B cell (primary cell): Measurements from ENCODE around the gene JAK3. TPM values are rescaled to one million over a fixed set of nuclear protein-coding genes. Genes with fewer than 3 reads are reported as not detected.

Source experiments
- ATAC-seq: fragments of 200-7000 bp; cut with Tn5 transposase; one replicate; pipeline ENCODE4 v1.10.0; 2021; ENCODE audit warnings: low read depth, mild to moderate bottlenecking, moderate number of reproducible peaks, moderate library complexity
- CTCF ChIA-PET: fragments of 350-600 bp; sonication (Branson Sonifier 250); formaldehyde crosslinking; loops from one replicate; lab custom pipeline; 2021; ENCODE audit warnings: antibody characterized with exemption, inconsistent platforms; lab: Charles Lee
- POLR2A ChIA-PET: fragments of 350-600 bp; sonication (Branson Sonifier 250); formaldehyde crosslinking; loops from one replicate; lab custom pipeline; 2021; ENCODE audit warnings: antibody characterized with exemption; lab: Charles Lee
- DNase-seq: peaks from one replicate; pipeline ENCODE4 v3.0.0; 2013
- H2AFZ ChIP-seq: 2 replicates; pipeline ENCODE4 v1.6.1; 2012; ENCODE audit warnings: mild to moderate bottlenecking, low read depth, low read length; ENCODE audit not compliant: insufficient read depth, poor library complexity, severe bottlenecking
- H3K27ac ChIP-seq, 2 donors: 1 replicate in 1 of 2; 2 replicates in 1 of 2; pipeline ENCODE4 v1.5.1; 2012 to 2013; ENCODE audit warnings: low read length in 2 of 2, mild to moderate bottlenecking in 2 of 2, moderate library complexity in 1 of 2
- H3K27me3 ChIP-seq, 4 experiments: fragments of 200-600 bp in 1 of 4; sonication (generic) in 1 of 4; replicated peaks in 1 of 4; 1 replicate in 2 of 4; 2 replicates in 2 of 4; pipeline versions ENCODE4 v1.6.1 to v1.7.0; 2013 to 2016; ENCODE audit warnings: low read length in 3 of 4, mild to moderate bottlenecking in 2 of 4, mixed read lengths in 1 of 4, moderate library complexity in 1 of 4; ENCODE audit not compliant: insufficient read depth in 4 of 4, control insufficient read depth in 3 of 4; ENCODE audit errors: control extremely low read depth in 1 of 4
- H3K36me3 ChIP-seq, 2 experiments: replicated peaks in 1 of 2; 1 replicate in 1 of 2; 2 replicates in 1 of 2; pipeline versions ENCODE4 v1.6.1 to v1.7.1; 2013; ENCODE audit warnings: low read length in 1 of 2; ENCODE audit not compliant: insufficient read depth in 2 of 2, control insufficient read depth in 1 of 2; ENCODE audit errors: control extremely low read depth in 1 of 2, extremely low read depth in 1 of 2
- H3K4me1 ChIP-seq, 2 donors: fragments of 200-600 bp in 1 of 2; sonication (generic) in 1 of 2; 1 replicate in 1 of 2; 2 replicates in 1 of 2; pipeline versions ENCODE4 v1.5.1 to v1.6.1; 2013 to 2017; ENCODE audit warnings: low read length in 2 of 2; ENCODE audit not compliant: control insufficient read depth in 2 of 2, insufficient read depth in 2 of 2
- H3K4me2 ChIP-seq: replicated peaks from 2 replicates; pipeline ENCODE3; 2012; ENCODE audit warnings: mild to moderate bottlenecking, low read depth, low read length; ENCODE audit not compliant: poor library complexity, severe bottlenecking
- H3K4me3 ChIP-seq, 5 experiments: fragments of 200-600 bp in 1 of 5; sonication (generic) in 1 of 5; 1 replicate in 3 of 5; 2 replicates in 2 of 5; pipeline versions ENCODE4 v1.5.1 to v1.7.0; 2011 to 2016; ENCODE audit warnings: low read length in 4 of 5, mild to moderate bottlenecking in 4 of 5, low read depth in 2 of 5, control low read depth in 1 of 5, moderate library complexity in 1 of 5; ENCODE audit not compliant: insufficient read depth in 1 of 5; ENCODE audit errors: control extremely low read depth in 1 of 5, extremely low read depth in 1 of 5
- H3K79me2 ChIP-seq: fragments of 200-600 bp; sonication (generic); one replicate; pipeline ENCODE4 v1.6.0; 2016; ENCODE audit warnings: low read length; ENCODE audit not compliant: control insufficient read depth, insufficient read depth
- H3K9ac ChIP-seq: fragments of 200-600 bp; sonication (generic); 2 replicates; pipeline ENCODE4 v1.6.1; 2017; ENCODE audit warnings: mild to moderate bottlenecking, low read length, moderate library complexity
- H3K9me3 ChIP-seq, 3 donors: one replicate each; pipeline versions ENCODE4 v1.6.1 to v1.7.1; 2013; ENCODE audit warnings: low read length in 2 of 3; ENCODE audit not compliant: control insufficient read depth in 2 of 3, insufficient read depth in 1 of 3; ENCODE audit errors: control extremely low read depth in 1 of 3
- H4K20me1 ChIP-seq: 2 replicates; pipeline ENCODE4 v1.6.0; 2012; ENCODE audit warnings: mild to moderate bottlenecking, low read length; ENCODE audit not compliant: insufficient read depth, control insufficient read depth, poor library complexity, severe bottlenecking
- H3K27ac Mint-ChIP-seq: one replicate; pipeline ENCODE4 v1.8.0; 2021; ENCODE audit warnings: mixed read lengths
- H3K27me3 Mint-ChIP-seq: one replicate; pipeline ENCODE4 v1.8.0; 2021; ENCODE audit warnings: mixed read lengths
- H3K4me1 Mint-ChIP-seq: one replicate; pipeline ENCODE4 v1.8.0; 2021; ENCODE audit warnings: mixed read lengths
- H3K4me3 Mint-ChIP-seq: one replicate; pipeline ENCODE4 v1.8.0; 2021; ENCODE audit warnings: mixed read lengths
- H3K9me3 Mint-ChIP-seq: one replicate; pipeline ENCODE4 v1.8.0; 2022; ENCODE audit warnings: mixed read lengths; ENCODE audit not compliant: insufficient read depth
- EZH2 ChIP-seq: IDR thresholded peaks from 2 replicates; pipeline ENCODE4 v1.6.1; 2012; ENCODE audit warnings: borderline replicate concordance, low read depth, mild to moderate bottlenecking, moderate library complexity, low read length; ENCODE audit not compliant: insufficient read depth, poor library complexity, severe bottlenecking
- WGBS: methylation state at CpG from one replicate; pipeline ENCODE4 v1.1.5; 2013; ENCODE audit warnings: missing lambda C conversion rate; ENCODE audit not compliant: insufficient coverage; 5-methylcytosine and 5-hydroxymethylcytosine counted together
- intact Hi-C: fragments of 100-400 bp; cut with micrococcal nuclease; formaldehyde crosslinking; loops from one replicate; pipeline ENCODE4 v1.10.0; 2022
- polyA plus RNA-seq: library from polyadenylated mRNA; depleted of rRNA; stranded (reverse); fragments of >200 nt; gene quantifications from 2 replicates; pipeline ENCODE4 v1.2.3, GENCODE V29; 2012
- small RNA-seq: library from RNA; depleted of rRNA; stranded (forward); fragments of <200 nt; gene quantifications from one replicate; pipeline ENCODE3, GENCODE V24; 2012; ENCODE audit warnings: low replicate concordance, low read depth; ENCODE audit not compliant: insufficient read length
- total RNA-seq, 2 donors: library from RNA; stranded (reverse); fragments of 120-200 nt in 1 of 2; gene quantifications; 1 replicate in 1 of 2; 2 replicates in 1 of 2; pipeline versions ENCODE4 v1.2.3 to v1.2.4, GENCODE V29; 2013 to 2022
- TF ChIP-seq, protein P1 (sequence below): fragments of 200-600 bp; IDR thresholded peaks from one replicate; pipeline ENCODE4 v1.8.0; 2022; ENCODE audit warnings: antibody characterized with exemption, mild to moderate bottlenecking

JAK3 gene
- total and polyA plus RNA-seq, 2 donors (not counting 1 experiment from before 2014, with no cell fraction given), result 102 to 143 TPM

DNA sequence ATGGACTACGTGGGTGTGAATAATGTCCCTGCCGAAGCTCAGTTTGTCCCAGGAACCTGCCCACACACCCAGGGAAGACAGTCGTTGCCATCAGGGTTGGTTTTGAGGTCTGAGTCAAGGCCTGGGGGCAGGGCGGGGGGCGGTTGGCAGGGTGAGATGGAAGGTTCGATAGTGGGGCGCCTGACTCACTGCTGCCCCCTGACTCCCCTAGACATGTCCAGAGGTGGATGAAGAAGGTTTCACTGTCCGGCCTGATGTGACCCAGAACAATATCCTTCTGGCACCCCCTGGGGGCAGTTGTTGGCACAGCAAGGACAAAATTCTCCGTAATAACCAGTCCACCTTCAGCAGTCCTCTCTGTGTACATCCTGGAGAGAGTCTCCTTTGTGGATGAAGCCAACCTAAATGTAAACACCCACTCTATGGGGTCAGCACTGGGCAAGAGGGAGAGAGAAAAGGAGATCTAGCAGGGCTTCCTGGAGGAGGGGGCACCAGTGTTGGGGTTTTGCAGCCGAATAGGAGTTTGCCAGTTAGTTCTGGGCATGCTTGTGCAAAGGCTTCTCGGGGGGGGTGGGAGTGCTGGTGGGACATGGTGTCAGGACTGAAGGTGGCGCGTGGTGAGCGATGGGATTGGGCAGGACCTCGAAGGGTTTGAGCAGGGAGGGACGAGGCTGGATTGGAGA lies 72.4 kb downstream of the JAK3 start:
- Histone ChIP-seq H3K36me3 (peaks cover 3 to 56% of the 10 kb centered on the region in 2 experiments), H3K27ac (peak overlapping the region; percentile 90), H3K79me2 (peaks cover 37% of the 10 kb centered on the region), H3K4me3 (peak overlapping the region in 1 of 5 experiments; percentile 22), H2AFZ (no peak overlapping the region), H3K4me2 (peak overlapping the region; percentile 78), H4K20me1 (peaks cover 23% of the 10 kb centered on the region), H3K27me3 (no peaks in the 10 kb centered on the region), H3K9me3 (no peaks in the 10 kb centered on the region), H3K4me1 (peaks cover 42 to 49% of the 10 kb centered on the region in 2 donors), H3K9ac (no peak overlapping the region)
- H3K4me1 Mint-ChIP-seq, result peaks cover 41% of the 10 kb centered on the region
- no peaks in the 10 kb centered on the region for H3K9me3 Mint-ChIP-seq
- DNase-seq (peak; percentile 57), ATAC-seq (no peak)
- H3K27me3 Mint-ChIP-seq, result no peaks in the 10 kb centered on the region
- intact Hi-C loops, result no loop called here
- H3K4me3 Mint-ChIP-seq, result peak overlapping the region; percentile 88
- no peak for TF ChIP-seq EZH2
- TF ChIP-seq, protein P1, sequence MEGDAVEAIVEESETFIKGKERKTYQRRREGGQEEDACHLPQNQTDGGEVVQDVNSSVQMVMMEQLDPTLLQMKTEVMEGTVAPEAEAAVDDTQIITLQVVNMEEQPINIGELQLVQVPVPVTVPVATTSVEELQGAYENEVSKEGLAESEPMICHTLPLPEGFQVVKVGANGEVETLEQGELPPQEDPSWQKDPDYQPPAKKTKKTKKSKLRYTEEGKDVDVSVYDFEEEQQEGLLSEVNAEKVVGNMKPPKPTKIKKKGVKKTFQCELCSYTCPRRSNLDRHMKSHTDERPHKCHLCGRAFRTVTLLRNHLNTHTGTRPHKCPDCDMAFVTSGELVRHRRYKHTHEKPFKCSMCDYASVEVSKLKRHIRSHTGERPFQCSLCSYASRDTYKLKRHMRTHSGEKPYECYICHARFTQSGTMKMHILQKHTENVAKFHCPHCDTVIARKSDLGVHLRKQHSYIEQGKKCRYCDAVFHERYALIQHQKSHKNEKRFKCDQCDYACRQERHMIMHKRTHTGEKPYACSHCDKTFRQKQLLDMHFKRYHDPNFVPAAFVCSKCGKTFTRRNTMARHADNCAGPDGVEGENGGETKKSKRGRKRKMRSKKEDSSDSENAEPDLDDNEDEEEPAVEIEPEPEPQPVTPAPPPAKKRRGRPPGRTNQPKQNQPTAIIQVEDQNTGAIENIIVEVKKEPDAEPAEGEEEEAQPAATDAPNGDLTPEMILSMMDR, result peak; percentile 43
- ChIA-PET CTCF (interaction anchor here (0.9 to 5.3 kb wide), 20 partner anchors 9 to 221 kb away, joined by 3 to 51 read pairs (median 6); partner anchors contain the start of genes B3GNT3, CCDC124, FCHO1 and MAP1S), POLR2A (interaction anchor here (0.6 to 3.3 kb wide), 11 partner anchors 9 to 157 kb away, joined by 3 to 18 read pairs (median 5); partner anchors contain the start of genes FCHO1, JAK3 and RPL18A)
- peak overlapping the region; percentile 100 for H3K27ac Mint-ChIP-seq
- 96% methylated on average over 10 of the region's 16 CpGs for WGBS

Small RNA genes within 50 kb of the gene (small RNA-seq; reads per million reads assigned to genes)
- not detected for gene SNORA68

Other genes with a start within 250 kb of the JAK3 start
- gene UNC13A, start 159.6 kb downstream of the JAK3 start, total RNA-seq, result 0.10 TPM in 2 replicates
- 0.03 TPM in 1 of 2 replicates, not detected in the other for gene UNC13A, start 159.6 kb downstream of the JAK3 start, polyA plus RNA-seq
- 81.6 and 83.0 TPM in 2 replicates for gene MAP1S, start 128.5 kb downstream of the JAK3 start, total RNA-seq
- 32.4 and 38.2 TPM in 2 replicates for gene MAP1S, start 128.5 kb downstream of the JAK3 start, polyA plus RNA-seq
- 149 and 162 TPM in 2 replicates for gene FCHO1, start 96.5 kb downstream of the JAK3 start, total RNA-seq
- gene FCHO1, start 96.5 kb downstream of the JAK3 start, polyA plus RNA-seq, result 83.0 and 85.7 TPM in 2 replicates
- not detected in 2 replicates for gene B3GNT3, start 52.8 kb downstream of the JAK3 start, total RNA-seq
- gene B3GNT3, start 52.8 kb downstream of the JAK3 start, polyA plus RNA-seq, result 0.06 TPM in 1 of 2 replicates, not detected in the other
- 3.6 and 5.0 TPM in 2 replicates for gene INSL3, start 26.5 kb downstream of the JAK3 start, total RNA-seq
- 3.4 and 6.1 TPM in 2 replicates for gene INSL3, start 26.5 kb downstream of the JAK3 start, polyA plus RNA-seq
- gene RPL18A, start 11.9 kb upstream of the JAK3 start, total RNA-seq, result 3,099 and 3,228 TPM in 2 replicates
- gene RPL18A, start 11.9 kb upstream of the JAK3 start, polyA plus RNA-seq, result 3,761 and 3,796 TPM in 2 replicates
- gene SLC5A5, start 24.0 kb upstream of the JAK3 start, total RNA-seq, result 0.07 and 0.12 TPM in 2 replicates
- 0.40 and 0.58 TPM in 2 replicates for gene SLC5A5, start 24.0 kb upstream of the JAK3 start, polyA plus RNA-seq
- 25.0 and 26.9 TPM in 2 replicates for gene CCDC124, start 85.0 kb upstream of the JAK3 start, total RNA-seq
- gene CCDC124, start 85.0 kb upstream of the JAK3 start, polyA plus RNA-seq, result 56.8 and 57.8 TPM in 2 replicates
- gene KCNN1, start 119.1 kb upstream of the JAK3 start, total RNA-seq, result not detected in 2 replicates
- gene KCNN1, start 119.1 kb upstream of the JAK3 start, polyA plus RNA-seq, result 0.04 TPM in 1 of 2 replicates, not detected in the other
- gene ARRDC2, start 160.2 kb upstream of the JAK3 start, total RNA-seq, result 639 and 667 TPM in 2 replicates
- gene ARRDC2, start 160.2 kb upstream of the JAK3 start, polyA plus RNA-seq, result 131 and 202 TPM in 2 replicates
- 24.5 and 24.8 TPM in 2 replicates for gene IL12RB1, start 239.0 kb upstream of the JAK3 start, total RNA-seq
- 17.9 and 18.8 TPM in 2 replicates for gene IL12RB1, start 239.0 kb upstream of the JAK3 start, polyA plus RNA-seq
- 85.5 and 90.7 TPM in 2 replicates for gene MAST3, start 249.8 kb upstream of the JAK3 start, total RNA-seq
- 43.5 and 48.7 TPM in 2 replicates for gene MAST3, start 249.8 kb upstream of the JAK3 start, polyA plus RNA-seq